ENCODE data around the gene SLC22A13.

- TF ChIP-seq CREB5 (CRISPR knock-in tag; IDR thresholded peaks at IDR 0.05; ENCODE audit: low read depth) (no peak), ZNF8 (CRISPR knock-in tag; IDR thresholded peaks at IDR 0.05) (no peak), ZFP3 (CRISPR knock-in tag; IDR thresholded peaks at IDR 0.05) (no peak), CSRNP3 (CRISPR knock-in tag; IDR thresholded peaks at IDR 0.05) (no peak), TOX (CRISPR knock-in tag; IDR thresholded peaks at IDR 0.05; ENCODE audit: borderline replicate concordance) (no peak), PATZ1 (CRISPR knock-in tag; IDR thresholded peaks at IDR 0.05; ENCODE audit: borderline replicate concordance) (no peak), POU6F1 (CRISPR knock-in tag; IDR thresholded peaks at IDR 0.05; ENCODE audit: borderline replicate concordance, low read depth) (no peak), ZNF70 (CRISPR knock-in tag; IDR thresholded peaks at IDR 0.05) (no peak), ZFP30 (CRISPR knock-in tag; IDR thresholded peaks at IDR 0.05) (no peak)
Observed at GRCh38 chr3:38318766-38319671, 53.4 kb downstream of the SLC22A13 start.
